K562 (cell line): ENCODE measurements around the gene SFT2D2. TPM values are rescaled to one million over a fixed set of nuclear protein-coding genes. Genes with fewer than 3 reads are reported as not detected.

Experiments
- HOMEZ ChIP-seq: fragments of 250-450 bp; sonication (Bioruptor Pico); IDR thresholded peaks from 2 replicates; pipeline ENCODE4 v1.4.0; 2020; ENCODE audit warnings: mild to moderate bottlenecking, moderate library complexity
- MBD1 ChIP-seq: fragments of 250-450 bp; sonication (Bioruptor Pico); IDR thresholded peaks from 2 replicates; pipeline ENCODE4 v1.8.0; 2022; ENCODE audit warnings: inconsistent platforms
- PKNOX1 ChIP-seq: fragments of 450-650 bp; IDR thresholded peaks from 2 replicates; pipeline ENCODE4 v1.6.1; 2016
- SMAD1 ChIP-seq: fragments of 150-350 bp; IDR thresholded peaks from 2 replicates; pipeline ENCODE4 v1.6.1; 2014; ENCODE audit warnings: low read length, low read depth; ENCODE audit not compliant: partially characterized antibody
- ZEB2 ChIP-seq: fragments of 450-650 bp; IDR thresholded peaks from 2 replicates; pipeline ENCODE4 v1.6.1; 2016
- polyA plus RNA-seq, 8 experiments: library from polyadenylated mRNA; depleted of rRNA in 4 of 8; stranded (reverse) in 5 of 8; unstranded in 3 of 8; fragments of >200 nt; fragmentation: Nextera tagmentation in 2 of 8; fragmentation: Illumina TruSeq in 1 of 8; extraction: Ambion mirVana in 2 of 8; extraction: Trizol in 1 of 8; gene quantifications; 2 replicates each; pipeline versions ENCODE4 v1.2.1 to v1.2.3, GENCODE V29; 2011 to 2014; ENCODE audit warnings: inconsistent platforms in 1 of 8, missing spikeins in 1 of 8
- total RNA-seq, 7 experiments: library from RNA; depleted of rRNA in 6 of 7; stranded (reverse); fragments of >200 nt in 6 of 7; fragmentation: Illumina TruSeq in 2 of 7; extraction: Trizol in 2 of 7; gene quantifications; 2 replicates each; pipeline versions ENCODE4 v1.2.1 to v1.2.3, GENCODE V29; 2011 to 2021; ENCODE audit warnings: low replicate concordance in 1 of 7
- TF ChIP-seq, protein P1 (sequence below): fragments of 250-450 bp; sonication (Bioruptor Pico); IDR thresholded peaks from 2 replicates; pipeline ENCODE4 v1.5.0; 2020; ENCODE audit warnings: mild to moderate bottlenecking
- TF ChIP-seq, protein P2 (sequence below), 2 experiments: fragments of 450-650 bp; formaldehyde crosslinking in 1 of 2; IDR thresholded peaks; 2 replicates each; pipeline versions ENCODE4 v1.4.0 to v1.6.1; 2014 to 2020; ENCODE audit warnings: mild to moderate bottlenecking in 2 of 2, borderline replicate concordance in 1 of 2, low read depth in 1 of 2
- TF ChIP-seq, protein P3 (sequence below): sonication (generic); formaldehyde crosslinking; IDR thresholded peaks from 2 replicates; pipeline ENCODE4 v1.4.0; 2020; ENCODE audit warnings: mild to moderate bottlenecking, missing genetic modification reagents

The SFT2D2 gene
- total and polyA plus RNA-seq, 9 of the 15 experiments (the other 6 are each of a cell fraction or from before 2014, with no cell fraction given) = 3.4 to 50.1 (median 21.6) TPM

DNA sequence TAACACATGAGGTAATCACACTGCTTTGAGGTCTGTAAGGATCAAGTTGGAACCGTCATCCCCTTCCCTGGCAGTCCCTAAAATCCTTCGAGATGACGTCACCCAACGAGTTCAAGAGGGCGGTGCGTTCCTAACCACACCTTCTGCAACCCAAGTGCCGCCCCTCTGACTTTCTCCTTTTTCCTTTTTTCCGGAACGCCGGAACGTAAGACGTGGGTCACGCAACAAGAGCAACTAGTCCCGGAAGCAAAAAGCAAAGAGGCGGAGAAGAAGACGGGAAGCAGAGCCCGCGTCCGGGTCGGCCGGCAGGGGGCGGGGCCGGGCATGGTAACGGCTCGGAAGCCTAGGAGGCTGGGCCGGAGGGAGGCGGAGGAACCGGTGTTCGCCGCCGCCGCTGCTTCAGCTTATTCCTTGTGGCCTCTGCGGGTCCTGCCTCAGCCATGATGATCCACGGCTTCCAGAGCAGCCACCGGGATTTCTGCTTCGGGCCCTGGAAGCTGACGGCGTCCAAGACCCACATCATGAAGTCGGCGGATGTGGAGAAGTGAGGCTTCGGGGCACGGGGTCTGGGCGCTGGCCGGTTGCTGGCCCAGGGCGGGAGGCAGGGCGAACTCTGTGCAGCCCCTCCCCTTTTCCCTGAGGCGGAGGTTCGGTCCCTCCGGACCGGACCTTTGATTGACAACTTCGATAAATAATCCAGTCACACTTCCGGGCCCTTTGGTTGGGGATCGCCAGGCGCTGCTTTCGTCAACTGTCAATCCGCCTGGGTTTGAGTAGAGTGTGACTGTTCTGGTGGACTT lies 47.0 kb upstream of the SFT2D2 start, which contains the start of gene TIPRL (continued):
- TF ChIP-seq HOMEZ (CRISPR knock-in tag) (peak; percentile 86; the same call in 1 of the 2 replicates), SMAD1 (no peak), ZEB2 (peak; percentile 33; the same call in 1 of the 2 replicates), MBD1 (CRISPR knock-in tag) (no peak), PKNOX1 (peak; percentile 95; the same call in 1 of the 2 replicates)
- TF ChIP-seq, protein P1, sequence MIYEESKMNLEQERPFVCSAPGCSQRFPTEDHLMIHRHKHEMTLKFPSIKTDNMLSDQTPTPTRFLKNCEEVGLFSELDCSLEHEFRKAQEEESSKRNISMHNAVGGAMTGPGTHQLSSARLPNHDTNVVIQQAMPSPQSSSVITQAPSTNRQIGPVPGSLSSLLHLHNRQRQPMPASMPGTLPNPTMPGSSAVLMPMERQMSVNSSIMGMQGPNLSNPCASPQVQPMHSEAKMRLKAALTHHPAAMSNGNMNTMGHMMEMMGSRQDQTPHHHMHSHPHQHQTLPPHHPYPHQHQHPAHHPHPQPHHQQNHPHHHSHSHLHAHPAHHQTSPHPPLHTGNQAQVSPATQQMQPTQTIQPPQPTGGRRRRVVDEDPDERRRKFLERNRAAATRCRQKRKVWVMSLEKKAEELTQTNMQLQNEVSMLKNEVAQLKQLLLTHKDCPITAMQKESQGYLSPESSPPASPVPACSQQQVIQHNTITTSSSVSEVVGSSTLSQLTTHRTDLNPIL = peak; percentile 89; the same call in 1 of the 2 replicates
- TF ChIP-seq, protein P2, sequence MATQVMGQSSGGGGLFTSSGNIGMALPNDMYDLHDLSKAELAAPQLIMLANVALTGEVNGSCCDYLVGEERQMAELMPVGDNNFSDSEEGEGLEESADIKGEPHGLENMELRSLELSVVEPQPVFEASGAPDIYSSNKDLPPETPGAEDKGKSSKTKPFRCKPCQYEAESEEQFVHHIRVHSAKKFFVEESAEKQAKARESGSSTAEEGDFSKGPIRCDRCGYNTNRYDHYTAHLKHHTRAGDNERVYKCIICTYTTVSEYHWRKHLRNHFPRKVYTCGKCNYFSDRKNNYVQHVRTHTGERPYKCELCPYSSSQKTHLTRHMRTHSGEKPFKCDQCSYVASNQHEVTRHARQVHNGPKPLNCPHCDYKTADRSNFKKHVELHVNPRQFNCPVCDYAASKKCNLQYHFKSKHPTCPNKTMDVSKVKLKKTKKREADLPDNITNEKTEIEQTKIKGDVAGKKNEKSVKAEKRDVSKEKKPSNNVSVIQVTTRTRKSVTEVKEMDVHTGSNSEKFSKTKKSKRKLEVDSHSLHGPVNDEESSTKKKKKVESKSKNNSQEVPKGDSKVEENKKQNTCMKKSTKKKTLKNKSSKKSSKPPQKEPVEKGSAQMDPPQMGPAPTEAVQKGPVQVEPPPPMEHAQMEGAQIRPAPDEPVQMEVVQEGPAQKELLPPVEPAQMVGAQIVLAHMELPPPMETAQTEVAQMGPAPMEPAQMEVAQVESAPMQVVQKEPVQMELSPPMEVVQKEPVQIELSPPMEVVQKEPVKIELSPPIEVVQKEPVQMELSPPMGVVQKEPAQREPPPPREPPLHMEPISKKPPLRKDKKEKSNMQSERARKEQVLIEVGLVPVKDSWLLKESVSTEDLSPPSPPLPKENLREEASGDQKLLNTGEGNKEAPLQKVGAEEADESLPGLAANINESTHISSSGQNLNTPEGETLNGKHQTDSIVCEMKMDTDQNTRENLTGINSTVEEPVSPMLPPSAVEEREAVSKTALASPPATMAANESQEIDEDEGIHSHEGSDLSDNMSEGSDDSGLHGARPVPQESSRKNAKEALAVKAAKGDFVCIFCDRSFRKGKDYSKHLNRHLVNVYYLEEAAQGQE (IDR thresholded peaks at IDR 0.05; ENCODE audit: borderline replicate concordance) = peak; percentile 74
- TF ChIP-seq, protein P2 (CRISPR knock-in tag; IDR thresholded peaks at IDR 0.05; ENCODE audit: low read depth) = peak; percentile 85
- TF ChIP-seq, protein P3, sequence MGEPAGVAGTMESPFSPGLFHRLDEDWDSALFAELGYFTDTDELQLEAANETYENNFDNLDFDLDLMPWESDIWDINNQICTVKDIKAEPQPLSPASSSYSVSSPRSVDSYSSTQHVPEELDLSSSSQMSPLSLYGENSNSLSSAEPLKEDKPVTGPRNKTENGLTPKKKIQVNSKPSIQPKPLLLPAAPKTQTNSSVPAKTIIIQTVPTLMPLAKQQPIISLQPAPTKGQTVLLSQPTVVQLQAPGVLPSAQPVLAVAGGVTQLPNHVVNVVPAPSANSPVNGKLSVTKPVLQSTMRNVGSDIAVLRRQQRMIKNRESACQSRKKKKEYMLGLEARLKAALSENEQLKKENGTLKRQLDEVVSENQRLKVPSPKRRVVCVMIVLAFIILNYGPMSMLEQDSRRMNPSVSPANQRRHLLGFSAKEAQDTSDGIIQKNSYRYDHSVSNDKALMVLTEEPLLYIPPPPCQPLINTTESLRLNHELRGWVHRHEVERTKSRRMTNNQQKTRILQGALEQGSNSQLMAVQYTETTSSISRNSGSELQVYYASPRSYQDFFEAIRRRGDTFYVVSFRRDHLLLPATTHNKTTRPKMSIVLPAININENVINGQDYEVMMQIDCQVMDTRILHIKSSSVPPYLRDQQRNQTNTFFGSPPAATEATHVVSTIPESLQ = peak; percentile 89; the same call in 1 of the 2 replicates
